Measurements from ENCODE around the gene DALRD3. TPM values are rescaled to one million over a fixed set of nuclear protein-coding genes. Genes with fewer than 3 reads are reported as not detected.

DALRD3 gene
- total RNA-seq, 2 experiments from 2014 or later, result 20.2 to 22.8 TPM

Small RNA genes within 50 kb of the gene (microRNA-seq; reads per million reads assigned to microRNA genes)
- gene MIR191 (ENCODE audit: borderline microRNAs expressed, borderline replicate concordance) (7,876 reads per million, percentile 96 among the genes with 10 or more reads in this experiment), gene MIR425 (ENCODE audit: borderline microRNAs expressed, borderline replicate concordance) (2,677 reads per million, percentile 93 among the genes with 10 or more reads in this experiment)

Other genes with a start within 250 kb of the DALRD3 start
- gene PRKAR2A, start 170.7 kb downstream of the DALRD3 start, total RNA-seq, result 10 to 100 TPM; 31.0 to 32.1 TPM
- 10 to 100 TPM; 14.8 to 16.8 TPM for gene SLC25A20, start 119.7 kb downstream of the DALRD3 start, total RNA-seq
- 100 to 1,000 TPM in 1 of 2 experiments, 10 to 100 TPM in 1; 98.2 to 115 TPM for gene ARIH2, start 99.7 kb downstream of the DALRD3 start, total RNA-seq
- gene P4HTM, start 28.3 kb downstream of the DALRD3 start, total RNA-seq, result 10 to 100 TPM; 24.8 to 25.0 TPM
- 100 to 1,000 TPM; 111 to 125 TPM for gene WDR6, start 11.2 kb downstream of the DALRD3 start, total RNA-seq
- gene NDUFAF3, start 3.5 kb upstream of the DALRD3 start, total RNA-seq, result 10 to 100 TPM; 90.7 to 95.5 TPM
- gene IMPDH2, start 10.8 kb upstream of the DALRD3 start, total RNA-seq, result 100 to 1,000 TPM; 535 to 557 TPM
- gene QRICH1, start 75.5 kb upstream of the DALRD3 start, total RNA-seq, result 100 to 1,000 TPM; 107 to 112 TPM
- gene QARS1, start 86.2 kb upstream of the DALRD3 start, total RNA-seq, result 100 to 1,000 TPM; 270 to 282 TPM
- gene USP19, start 102.2 kb upstream of the DALRD3 start, total RNA-seq, result 10 to 100 TPM; 41.0 to 41.6 TPM
- not detected for gene LAMB2, start 114.5 kb upstream of the DALRD3 start, total RNA-seq
- 10 to 100 TPM; 18.1 to 18.7 TPM for gene CCDC71, start 147.8 kb upstream of the DALRD3 start, total RNA-seq
- gene KLHDC8B, start 153.0 kb upstream of the DALRD3 start, total RNA-seq, result 1 to 10 TPM; 1.3 to 2.2 TPM

Measured in activated CD8-positive, alpha-beta T cell treated with anti-CD3 and anti-CD28 coated beads for 36 hours (primary cell).